Omental fat pad (tissue), 4 donors: ENCODE measurements around the gene LRFN2. TPM values are rescaled to one million over a fixed set of nuclear protein-coding genes. Genes with fewer than 3 reads are reported as not detected.

Experiments
- ATAC-seq: fragments of 150-250 bp; one replicate; pipeline ENCODE4 v1.9.1; 2016; ENCODE audit warnings: mild to moderate bottlenecking, moderate library complexity; ENCODE audit not compliant: low FRiP score
- DNase-seq: peaks from one replicate; pipeline ENCODE4 v3.0.0-alpha.2; 2019; ENCODE audit warnings: low spot score
- total RNA-seq, 4 donors: library from RNA; depleted of rRNA; stranded (reverse); fragments of >200 nt; gene quantifications; one replicate each; pipeline ENCODE4 v1.1.0, GENCODE V29; 2016
- TF ChIP-seq, protein P1 (sequence below), 3 donors: fragments of 450-650 bp; IDR thresholded peaks; one replicate each; pipeline ENCODE4 v1.5.1; 2016 to 2017; ENCODE audit warnings: antibody characterized with exemption in 3 of 3, mild to moderate bottlenecking in 3 of 3, moderate library complexity in 2 of 3

The LRFN2 gene
- total RNA-seq, 4 donors from 2014 or later, result not detected

DNA sequence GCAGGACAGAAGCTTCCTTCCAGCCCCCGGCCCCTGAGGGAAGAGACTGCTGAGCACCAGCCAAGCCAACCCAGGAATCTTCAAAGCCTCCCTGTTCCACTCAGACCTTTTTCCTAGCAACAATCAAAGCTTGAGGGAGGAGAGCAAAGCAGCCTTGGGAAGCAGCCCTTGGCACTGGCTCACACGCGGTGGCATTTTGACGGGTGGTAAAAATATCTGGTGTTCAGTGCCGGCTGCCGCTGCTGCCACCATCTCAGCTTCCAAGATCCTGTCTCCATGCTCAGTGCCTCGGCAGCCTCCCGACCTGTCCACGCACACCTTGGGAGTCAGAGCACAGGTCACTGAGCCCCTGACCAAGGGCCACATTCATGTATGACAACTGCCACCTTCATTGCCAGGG is 170.1 kb downstream of the LRFN2 start:
- ATAC-seq (no peak), DNase-seq (no peak)
- TF ChIP-seq, protein P1, sequence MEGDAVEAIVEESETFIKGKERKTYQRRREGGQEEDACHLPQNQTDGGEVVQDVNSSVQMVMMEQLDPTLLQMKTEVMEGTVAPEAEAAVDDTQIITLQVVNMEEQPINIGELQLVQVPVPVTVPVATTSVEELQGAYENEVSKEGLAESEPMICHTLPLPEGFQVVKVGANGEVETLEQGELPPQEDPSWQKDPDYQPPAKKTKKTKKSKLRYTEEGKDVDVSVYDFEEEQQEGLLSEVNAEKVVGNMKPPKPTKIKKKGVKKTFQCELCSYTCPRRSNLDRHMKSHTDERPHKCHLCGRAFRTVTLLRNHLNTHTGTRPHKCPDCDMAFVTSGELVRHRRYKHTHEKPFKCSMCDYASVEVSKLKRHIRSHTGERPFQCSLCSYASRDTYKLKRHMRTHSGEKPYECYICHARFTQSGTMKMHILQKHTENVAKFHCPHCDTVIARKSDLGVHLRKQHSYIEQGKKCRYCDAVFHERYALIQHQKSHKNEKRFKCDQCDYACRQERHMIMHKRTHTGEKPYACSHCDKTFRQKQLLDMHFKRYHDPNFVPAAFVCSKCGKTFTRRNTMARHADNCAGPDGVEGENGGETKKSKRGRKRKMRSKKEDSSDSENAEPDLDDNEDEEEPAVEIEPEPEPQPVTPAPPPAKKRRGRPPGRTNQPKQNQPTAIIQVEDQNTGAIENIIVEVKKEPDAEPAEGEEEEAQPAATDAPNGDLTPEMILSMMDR (IDR thresholded peaks at IDR 0.05), result no peak

- DNase-seq, result no peak
- ATAC-seq, result no peak
- TF ChIP-seq, protein P1 (IDR thresholded peaks at IDR 0.05), result no peak
Observed at GRCh38 chr6:40414617-40415016, 172.5 kb downstream of the LRFN2 start.

DNA sequence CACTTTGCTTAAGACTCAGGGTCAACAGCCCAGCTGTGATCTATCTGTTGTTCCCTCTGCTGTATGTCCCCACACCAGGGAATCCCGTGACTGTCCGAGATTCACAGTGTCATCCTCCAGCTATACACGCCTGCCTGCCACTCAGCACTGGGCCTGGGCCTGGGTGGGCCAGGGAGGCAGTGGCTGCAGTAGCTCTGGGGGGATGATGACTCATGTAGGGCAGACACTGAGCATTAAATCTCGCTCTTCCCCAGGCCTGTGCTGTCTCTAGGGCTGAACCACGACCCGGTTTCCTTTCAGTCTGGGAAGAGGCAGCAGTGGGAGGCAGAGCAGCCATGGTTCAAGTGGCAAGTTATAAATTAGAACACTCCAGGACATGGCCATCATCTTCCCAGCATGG is 173.9 kb downstream of the LRFN2 start:
- ATAC-seq (no peak), DNase-seq (no peak)
- TF ChIP-seq, protein P1 (IDR thresholded peaks at IDR 0.05), result no peak

- ATAC-seq, result no peak
- TF ChIP-seq, protein P1 (IDR thresholded peaks at IDR 0.05), result no peak
- no peak for DNase-seq
Observed at GRCh38 chr6:40411881-40412280, 175.3 kb downstream of the LRFN2 start.

DNA sequence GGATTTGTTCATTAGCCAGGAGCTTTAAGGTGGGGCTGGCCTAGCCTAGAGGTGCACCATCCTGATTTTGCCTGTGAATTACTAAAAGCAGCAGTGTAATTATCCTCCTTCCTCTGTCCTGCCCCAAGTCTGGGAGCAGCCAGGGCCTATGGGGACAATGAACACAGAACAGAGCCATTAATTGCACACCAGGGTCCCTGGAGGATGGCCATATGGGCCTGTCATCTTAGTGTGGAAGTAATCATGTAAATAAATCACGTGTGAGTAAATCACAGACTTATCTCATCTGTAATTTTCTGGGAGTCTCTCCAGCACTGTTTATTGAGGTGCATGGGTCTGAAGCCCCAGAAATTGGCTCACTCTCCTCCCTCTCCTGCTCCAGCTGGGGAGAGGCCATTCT is 176.3 kb downstream of the LRFN2 start:
- no peak for DNase-seq
- ATAC-seq, result no peak
- TF ChIP-seq, protein P1 (IDR thresholded peaks at IDR 0.05), result no peak

- ATAC-seq (no peak), DNase-seq (no peak)
- TF ChIP-seq, protein P1 (IDR thresholded peaks at IDR 0.05), result no peak
Observed at GRCh38 chr6:40409716-40410397, 177.3 kb downstream of the LRFN2 start.

DNA sequence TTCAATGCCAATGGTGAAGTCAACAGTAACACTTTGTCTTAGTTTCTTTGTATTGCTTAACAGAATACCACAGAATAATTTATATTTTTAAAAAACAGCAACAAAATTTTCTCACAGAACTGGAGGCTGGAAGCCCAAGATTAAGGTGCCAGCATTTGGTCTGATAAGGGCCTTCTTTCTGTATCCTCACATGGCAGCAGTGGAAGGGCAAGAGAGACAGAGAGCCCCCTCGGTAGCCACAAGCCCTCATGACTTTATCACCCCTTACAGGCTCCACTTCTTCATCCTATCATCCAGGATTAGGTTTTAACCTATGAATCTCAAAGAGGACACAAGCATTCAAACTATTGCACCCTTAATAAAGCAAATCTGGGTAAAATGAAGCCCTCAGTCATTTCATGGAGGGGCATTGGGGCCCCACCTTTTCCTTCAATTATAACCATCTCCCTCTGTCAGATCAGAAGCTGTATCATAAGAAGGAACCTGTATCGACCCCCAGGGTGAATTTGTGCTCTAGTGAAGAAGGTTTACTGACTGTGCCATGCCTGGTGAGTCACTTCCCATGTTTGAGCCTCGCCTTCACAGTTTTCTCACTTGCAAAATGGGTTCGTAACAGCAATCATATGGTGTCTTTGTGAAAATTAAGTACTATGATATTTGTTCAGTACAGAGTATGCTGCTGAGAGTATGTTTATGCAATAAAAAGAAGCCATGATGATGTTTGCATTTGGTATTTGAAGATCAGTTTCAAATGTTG is 178.2 kb downstream of the LRFN2 start:
- ATAC-seq (no peak), DNase-seq (no peak)
- TF ChIP-seq, protein P1 (IDR thresholded peaks at IDR 0.05), result no peak
